H9 (cell line): ENCODE measurements around the gene ATAD1. TPM values are rescaled to one million over a fixed set of nuclear protein-coding genes. Genes with fewer than 3 reads are reported as not detected.

Experiments
- DNase-seq: peaks from one replicate; pipeline ENCODE4 v3.0.0-alpha.2; 2017
- H2AFZ ChIP-seq: one replicate; pipeline ENCODE4 v1.6.1; 2013; ENCODE audit warnings: mild to moderate bottlenecking, low read length, control low read depth, moderate library complexity
- H2AK5ac ChIP-seq: 2 replicates; pipeline ENCODE4 v1.6.1; 2013; ENCODE audit warnings: low read length, control low read depth, mixed read lengths; ENCODE audit not compliant: insufficient read length
- H2BK120ac ChIP-seq: one replicate; pipeline ENCODE4 v1.6.1; 2013; ENCODE audit warnings: low read depth, mild to moderate bottlenecking, low read length, control low read depth, inconsistent platforms; ENCODE audit not compliant: poor library complexity, severe bottlenecking
- H2BK12ac ChIP-seq: 2 replicates; pipeline ENCODE4 v1.6.1; 2013; ENCODE audit warnings: low read length, control low read depth, mixed read lengths, low read depth; ENCODE audit not compliant: insufficient read length
- H2BK15ac ChIP-seq: 2 replicates; pipeline ENCODE4 v1.6.1; 2013; ENCODE audit warnings: low read depth, low read length, control low read depth
- H2BK20ac ChIP-seq: one replicate; pipeline ENCODE4 v1.6.1; 2013; ENCODE audit warnings: low read depth, mild to moderate bottlenecking, low read length, control low read depth, inconsistent platforms; ENCODE audit not compliant: poor library complexity, severe bottlenecking
- H2BK5ac ChIP-seq: 2 replicates; pipeline ENCODE4 v1.6.1; 2013; ENCODE audit warnings: low read length, control low read depth, mixed read lengths; ENCODE audit not compliant: insufficient read length
- H3K14ac ChIP-seq: 2 replicates; pipeline ENCODE4 v1.6.1; 2013; ENCODE audit warnings: low read length, control low read depth; ENCODE audit not compliant: insufficient read depth
- H3K18ac ChIP-seq: 2 replicates; pipeline ENCODE4 v1.6.1; 2013; ENCODE audit warnings: low read depth, mild to moderate bottlenecking, mixed read lengths, low read length, control low read depth; ENCODE audit not compliant: insufficient read length
- H3K23ac ChIP-seq: 2 replicates; pipeline ENCODE4 v1.6.1; 2013; ENCODE audit warnings: low read length, control low read depth, mixed read lengths, low read depth; ENCODE audit not compliant: insufficient read length
- H3K23me2 ChIP-seq: 2 replicates; pipeline ENCODE4 v1.6.1; 2013; ENCODE audit warnings: low read depth, mild to moderate bottlenecking, mixed read lengths, low read length, control low read depth; ENCODE audit not compliant: insufficient read length, poor library complexity, severe bottlenecking
- H3K27ac ChIP-seq: 2 replicates; pipeline ENCODE4 v1.5.1; 2013; ENCODE audit warnings: low read length, control low read depth, mixed read lengths, low read depth; ENCODE audit not compliant: insufficient read length
- H3K27me3 ChIP-seq: 2 replicates; pipeline ENCODE4 v1.6.1; 2013; ENCODE audit warnings: low read length, control low read depth, inconsistent platforms; ENCODE audit not compliant: insufficient read depth
- H3K4ac ChIP-seq: 2 replicates; pipeline ENCODE4 v1.6.1; 2013; ENCODE audit warnings: low read depth, mild to moderate bottlenecking, control low read depth, inconsistent platforms, low read length, moderate library complexity
- H3K4me1 ChIP-seq: 2 replicates; pipeline ENCODE4 v1.6.1; 2013; ENCODE audit warnings: low read length, control low read depth, inconsistent platforms; ENCODE audit not compliant: insufficient read depth
- H3K4me2 ChIP-seq: 2 replicates; pipeline ENCODE4 v1.6.1; 2013; ENCODE audit warnings: low read length, control low read depth, mixed read lengths; ENCODE audit not compliant: insufficient read length, insufficient read depth
- H3K56ac ChIP-seq: 2 replicates; pipeline ENCODE4 v1.6.1; 2013; ENCODE audit warnings: low read depth, mild to moderate bottlenecking, mixed read lengths, low read length, control low read depth; ENCODE audit not compliant: insufficient read length
- H3K79me1 ChIP-seq: 2 replicates; pipeline ENCODE4 v1.6.1; 2013; ENCODE audit warnings: low read depth, mild to moderate bottlenecking, moderate library complexity, low read length, control low read depth, inconsistent platforms; ENCODE audit not compliant: insufficient read depth, poor library complexity, severe bottlenecking
- H3K79me2 ChIP-seq: 2 replicates; pipeline ENCODE4 v1.6.1; 2013; ENCODE audit warnings: low read length, control low read depth, inconsistent platforms; ENCODE audit not compliant: insufficient read depth
- H3K9ac ChIP-seq: 2 replicates; pipeline ENCODE4 v1.6.1; 2013; ENCODE audit warnings: low read length, control low read depth, mixed read lengths; ENCODE audit not compliant: insufficient read length; ENCODE audit errors: extremely low read depth
- H3K9me3 ChIP-seq: one replicate; pipeline ENCODE4 v1.6.1; 2013; ENCODE audit warnings: low read depth, low read length, inconsistent platforms; ENCODE audit not compliant: control insufficient read depth
- H3T11ph ChIP-seq: one replicate; pipeline ENCODE4 v1.6.1; 2013; ENCODE audit warnings: mild to moderate bottlenecking, low read length, control low read depth, inconsistent platforms
- H4K20me1 ChIP-seq: one replicate; pipeline ENCODE4 v1.6.1; 2013; ENCODE audit not compliant: control insufficient read depth, insufficient read length, insufficient read depth
- H4K5ac ChIP-seq: 2 replicates; pipeline ENCODE4 v1.6.1; 2013; ENCODE audit warnings: low read depth, mild to moderate bottlenecking, mixed read lengths, low read length, control low read depth; ENCODE audit not compliant: insufficient read length
- H4K8ac ChIP-seq: replicated peaks from 2 replicates; pipeline ENCODE4 v1.6.1; 2013; ENCODE audit warnings: low read length, control low read depth, mixed read lengths, low read depth; ENCODE audit not compliant: insufficient read length
- H4K91ac ChIP-seq: 2 replicates; pipeline ENCODE4 v1.6.1; 2013; ENCODE audit warnings: low read depth, mild to moderate bottlenecking, moderate library complexity, mixed read lengths, low read length, control low read depth; ENCODE audit not compliant: insufficient read length
- H3K27ac Mint-ChIP-seq, 3 experiments: 2 replicates in 2 of 3; 3 replicates in 1 of 3; pipeline ENCODE4 v1.8.0; 2020 to 2021; ENCODE audit warnings: mixed read lengths in 3 of 3, mild to moderate bottlenecking in 1 of 3, moderate library complexity in 1 of 3
- H3K27me3 Mint-ChIP-seq: 2 replicates; pipeline ENCODE4 v1.8.0; 2021; ENCODE audit warnings: low read depth, mild to moderate bottlenecking, moderate library complexity, mixed read lengths
- H3K36me3 Mint-ChIP-seq, 3 experiments: 2 replicates in 2 of 3; 3 replicates in 1 of 3; pipeline ENCODE4 v1.8.0; 2020 to 2021; ENCODE audit warnings: low read depth in 3 of 3, mixed read lengths in 3 of 3; ENCODE audit not compliant: insufficient read depth in 1 of 3
- H3K4me1 Mint-ChIP-seq, 2 experiments: 2 replicates each; pipeline ENCODE4 v1.8.0; 2020; ENCODE audit warnings: mixed read lengths in 2 of 2
- H3K4me3 Mint-ChIP-seq, 2 experiments: 2 replicates in 1 of 2; 3 replicates in 1 of 2; pipeline ENCODE4 v1.8.0; 2020 to 2021; ENCODE audit warnings: mild to moderate bottlenecking in 2 of 2, mixed read lengths in 2 of 2, moderate library complexity in 1 of 2
- H3K9me3 Mint-ChIP-seq, 2 experiments: 2 replicates in 1 of 2; 3 replicates in 1 of 2; pipeline ENCODE4 v1.8.0; 2020; ENCODE audit warnings: mild to moderate bottlenecking in 2 of 2, mixed read lengths in 2 of 2, moderate library complexity in 1 of 2
- CTCF ChIP-seq: fragments of 200-600 bp; sonication (generic); conservative IDR thresholded peaks from 3 replicates; pipeline ENCODE4 v1.8.0; 2021; ENCODE audit warnings: antibody characterized with exemption, mild to moderate bottlenecking
- WGBS: extraction: QIAGEN DNeasy Blood & Tissue Kit; methylation state at CpG from one replicate; pipeline ENCODE4 v1.1.7; 2013; ENCODE audit warnings: missing lambda C conversion rate, low lambda C conversion rate, mixed read lengths; ENCODE audit not compliant: insufficient read length; ENCODE audit errors: extremely low coverage; 5-methylcytosine and 5-hydroxymethylcytosine counted together
- total RNA-seq: library from RNA; stranded (reverse); gene quantifications from 2 replicates; pipeline ENCODE4 v1.2.1, GENCODE V29; 2021

ATAD1 gene
- total RNA-seq, 1 experiment from 2014 or later, result 38.7 TPM

DNA sequence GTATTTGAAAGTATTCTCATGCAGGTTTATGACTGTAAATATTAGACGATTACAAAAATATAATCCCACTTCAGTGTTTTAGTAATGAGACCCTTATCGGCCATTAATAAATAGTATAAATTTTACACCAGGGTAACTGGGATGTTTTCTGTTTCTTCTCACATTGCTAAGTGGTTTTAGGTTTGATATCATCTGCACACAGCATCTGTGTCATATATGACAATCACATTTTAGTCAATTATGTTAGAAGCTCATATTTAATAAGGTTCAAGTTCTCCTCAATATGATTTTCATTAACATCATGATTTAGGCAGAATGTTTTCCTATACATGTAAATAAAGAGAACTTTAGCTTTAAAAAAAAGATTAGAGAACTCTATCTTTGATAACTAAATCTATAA is 66.8 kb downstream of the ATAD1 start:
- no peak for DNase-seq
- Histone ChIP-seq H3K4ac (no peak overlapping the region), H2BK12ac (no peak overlapping the region), H2BK120ac (no peak overlapping the region), H2AK5ac (no peak overlapping the region), H3K79me1 (no peaks in the 10 kb centered on the region), H3T11ph (no peak overlapping the region), H3K56ac (no peak overlapping the region), H3K4me1 (no peaks in the 10 kb centered on the region), H2BK15ac (no peak overlapping the region), H3K4me2 (no peak overlapping the region), H4K20me1 (no peaks in the 10 kb centered on the region), H4K5ac (no peak overlapping the region), H3K9ac (no peak overlapping the region), H4K91ac (no peak overlapping the region), H3K9me3 (no peaks in the 10 kb centered on the region), H2AFZ (no peak overlapping the region), H3K27ac (no peak overlapping the region), H3K18ac (no peak overlapping the region), H3K23me2 (no peaks in the 10 kb centered on the region), H4K8ac (no peak overlapping the region), H3K14ac (no peak overlapping the region), H3K27me3 (no peaks in the 10 kb centered on the region), H3K23ac (no peak overlapping the region), H2BK20ac (no peak overlapping the region), H2BK5ac (no peak overlapping the region), H3K79me2 (no peaks in the 10 kb centered on the region)
- H3K27me3 Mint-ChIP-seq, result no peaks in the 10 kb centered on the region
- peaks cover 27 to 32% of the 10 kb centered on the region in 2 experiments for H3K4me1 Mint-ChIP-seq
- H3K9me3 Mint-ChIP-seq, result no peaks in the 10 kb centered on the region
- no peak for TF ChIP-seq CTCF
- peaks cover 3 to 23% (median 17%) of the 10 kb centered on the region in 3 experiments; a peak in 6 of 7 replicates for H3K36me3 Mint-ChIP-seq
- no peak overlapping the region for H3K27ac Mint-ChIP-seq
- H3K4me3 Mint-ChIP-seq, result no peak overlapping the region
- no CpG with 5 or more reads among the region's 2 CpGs for WGBS
